ENCODE measurements around the gene ADAMTS19. TPM values are rescaled to one million over a fixed set of nuclear protein-coding genes. Genes with fewer than 3 reads are reported as not detected.
A peak's percentile ranks its signal among the peaks of the same experiment; 100 is the strongest.
"Not testable (repeated sequence)": the region's sequence is repeated elsewhere in the genome, so short reads cannot be mapped to it uniquely, and the experiment has no call there.

ADAMTS19 gene
- total RNA-seq, 2 experiments from 2014 or later = not detected

- H3K4me1 Mint-ChIP-seq; DNase-seq; H3K27ac Mint-ChIP-seq; POLR2A ChIA-PET; H3K4me3 Mint-ChIP-seq; H3K27me3 Mint-ChIP-seq; H3K9me3 Mint-ChIP-seq; H3K36me3 Mint-ChIP-seq (ENCODE audit: low read depth): not testable (repeated sequence)
- CTCF ChIA-PET = interaction anchor here (1.4 kb wide), 1 partner anchor 27 kb away, joined by 3 read pairs; no protein-coding TSS in a partner anchor
These were observed 177.4 kb downstream of the ADAMTS19 start for GRCh38 chr5:129637501-129637900.

GRCh38 chr5:129639331-129639730, 179.2 kb downstream of the ADAMTS19 start:
- H3K9me3 Mint-ChIP-seq = no peaks in the 10 kb centered on the region
- no peaks in the 10 kb centered on the region for H3K27me3 Mint-ChIP-seq
- no peaks in the 10 kb centered on the region for H3K36me3 Mint-ChIP-seq (ENCODE audit: low read depth)
- no peak for DNase-seq
- H3K4me1 Mint-ChIP-seq = no peaks in the 10 kb centered on the region
- H3K4me3 Mint-ChIP-seq = no peak overlapping the region
- no peak overlapping the region for H3K27ac Mint-ChIP-seq
- CTCF ChIA-PET = no interaction called here
- POLR2A ChIA-PET = no interaction called here

- Mint-ChIP-seq H3K4me3 (no peak overlapping the region), H3K4me1 (no peaks in the 10 kb centered on the region), H3K36me3 (ENCODE audit: low read depth) (no peaks in the 10 kb centered on the region), H3K27me3 (no peaks in the 10 kb centered on the region), H3K27ac (no peak overlapping the region), H3K9me3 (no peaks in the 10 kb centered on the region)
- ChIA-PET POLR2A (no interaction called here), CTCF (no interaction called here)
- no peak for DNase-seq
These were observed 192.4 kb downstream of the ADAMTS19 start for GRCh38 chr5:129652349-129653056.

GRCh38 chr5:129653057-129653375, 192.9 kb downstream of the ADAMTS19 start:
- Mint-ChIP-seq H3K4me3 (no peak overlapping the region), H3K36me3 (ENCODE audit: low read depth) (no peaks in the 10 kb centered on the region), H3K9me3 (no peaks in the 10 kb centered on the region), H3K27me3 (no peaks in the 10 kb centered on the region), H3K27ac (no peak overlapping the region), H3K4me1 (no peaks in the 10 kb centered on the region)
- no peak for DNase-seq
- ChIA-PET CTCF (no interaction called here), POLR2A (no interaction called here)

GRCh38 chr5:129653442-129653841, 193.3 kb downstream of the ADAMTS19 start:
- Mint-ChIP-seq H3K9me3 (no peaks in the 10 kb centered on the region), H3K36me3 (ENCODE audit: low read depth) (no peaks in the 10 kb centered on the region), H3K27ac (no peak overlapping the region), H3K27me3 (no peaks in the 10 kb centered on the region), H3K4me1 (no peaks in the 10 kb centered on the region), H3K4me3 (no peak overlapping the region)
- CTCF ChIA-PET = no interaction called here
- no peak for DNase-seq
- POLR2A ChIA-PET = no interaction called here

- Mint-ChIP-seq H3K4me3 (no peak overlapping the region), H3K4me1 (no peaks in the 10 kb centered on the region), H3K36me3 (ENCODE audit: low read depth) (no peaks in the 10 kb centered on the region)
These were observed 196.9 kb downstream of the ADAMTS19 start for GRCh38 chr5:129656952-129657351.

GRCh38 chr5:129658801-129659200, 198.7 kb downstream of the ADAMTS19 start:
- POLR2A ChIA-PET = no interaction called here
- Mint-ChIP-seq H3K4me3 (no peak overlapping the region), H3K27me3 (no peaks in the 10 kb centered on the region), H3K27ac (no peak overlapping the region), H3K9me3 (no peaks in the 10 kb centered on the region), H3K36me3 (ENCODE audit: low read depth) (no peaks in the 10 kb centered on the region), H3K4me1 (no peaks in the 10 kb centered on the region)
- CTCF ChIA-PET = no interaction called here
- no peak for DNase-seq

More at GRCh38 chr5:129656952-129657351, 196.9 kb downstream of the ADAMTS19 start:
- Mint-ChIP-seq H3K9me3 (no peaks in the 10 kb centered on the region), H3K27ac (no peak overlapping the region), H3K27me3 (no peaks in the 10 kb centered on the region)
- CTCF ChIA-PET = no interaction called here
- POLR2A ChIA-PET = no interaction called here
- DNase-seq = no peak

- CTCF ChIA-PET = interaction anchor here (1.4 kb wide), 1 partner anchor 13 kb away, joined by 3 read pairs; no protein-coding TSS in a partner anchor
- Mint-ChIP-seq H3K36me3 (ENCODE audit: low read depth) (no peaks in the 10 kb centered on the region), H3K27me3 (no peaks in the 10 kb centered on the region), H3K4me3 (no peak overlapping the region), H3K9me3 (no peaks in the 10 kb centered on the region), H3K27ac (no peak overlapping the region), H3K4me1 (no peaks in the 10 kb centered on the region)
- POLR2A ChIA-PET = no interaction called here
- no peak for DNase-seq
These were observed 201.4 kb downstream of the ADAMTS19 start for GRCh38 chr5:129661366-129662035.

GRCh38 chr5:129664336-129664937, 204.3 kb downstream of the ADAMTS19 start:
- Mint-ChIP-seq H3K36me3 (ENCODE audit: low read depth) (no peaks in the 10 kb centered on the region), H3K27me3 (no peaks in the 10 kb centered on the region)
- DNase-seq = peak; percentile 38

GRCh38 chr5:129670957-129671500, 210.9 kb downstream of the ADAMTS19 start:
- Mint-ChIP-seq H3K27me3 (no peaks in the 10 kb centered on the region), H3K4me1 (no peaks in the 10 kb centered on the region), H3K4me3 (no peak overlapping the region), H3K27ac (no peak overlapping the region), H3K36me3 (ENCODE audit: low read depth) (no peaks in the 10 kb centered on the region), H3K9me3 (no peaks in the 10 kb centered on the region)
- CTCF ChIA-PET = no interaction called here
- POLR2A ChIA-PET = no interaction called here
- no peak for DNase-seq

More at GRCh38 chr5:129664336-129664937, 204.3 kb downstream of the ADAMTS19 start:
- POLR2A ChIA-PET = no interaction called here
- H3K27ac Mint-ChIP-seq = no peak overlapping the region
- no peaks in the 10 kb centered on the region for H3K9me3 Mint-ChIP-seq
- CTCF ChIA-PET = interaction anchor here (0.6 to 1.5 kb wide), 7 partner anchors 10 to 401 kb away, joined by 3 to 7 read pairs (median 3); no protein-coding TSS in a partner anchor
- no peak overlapping the region for H3K4me3 Mint-ChIP-seq
- no peaks in the 10 kb centered on the region for H3K4me1 Mint-ChIP-seq

- no peak overlapping the region for H3K4me3 Mint-ChIP-seq
- ChIA-PET POLR2A (no interaction called here), CTCF (no interaction called here)
- DNase-seq = no peak
- H3K27me3 Mint-ChIP-seq = no peaks in the 10 kb centered on the region
- H3K36me3 Mint-ChIP-seq (ENCODE audit: low read depth) = no peaks in the 10 kb centered on the region
- H3K9me3 Mint-ChIP-seq = no peaks in the 10 kb centered on the region
- no peak overlapping the region for H3K27ac Mint-ChIP-seq
- H3K4me1 Mint-ChIP-seq = no peaks in the 10 kb centered on the region
These were observed 211.9 kb downstream of the ADAMTS19 start for GRCh38 chr5:129672006-129672405.

- H3K27me3 Mint-ChIP-seq = no peaks in the 10 kb centered on the region
- no peaks in the 10 kb centered on the region for H3K4me1 Mint-ChIP-seq
- H3K4me3 Mint-ChIP-seq = no peak overlapping the region
- no peak for DNase-seq
- no peaks in the 10 kb centered on the region for H3K36me3 Mint-ChIP-seq (ENCODE audit: low read depth)
- POLR2A ChIA-PET = no interaction called here
- H3K27ac Mint-ChIP-seq = no peak overlapping the region
- H3K9me3 Mint-ChIP-seq = no peaks in the 10 kb centered on the region
- CTCF ChIA-PET = interaction anchor here (1.4 kb wide), 1 partner anchor 15 kb away, joined by 4 read pairs; no protein-coding TSS in a partner anchor
These were observed 219.6 kb downstream of the ADAMTS19 start for GRCh38 chr5:129679671-129680070.

- Mint-ChIP-seq H3K36me3 (ENCODE audit: low read depth) (no peaks in the 10 kb centered on the region), H3K27ac (no peak overlapping the region), H3K4me3 (no peak overlapping the region), H3K9me3 (no peaks in the 10 kb centered on the region), H3K4me1 (no peaks in the 10 kb centered on the region), H3K27me3 (no peaks in the 10 kb centered on the region)
- DNase-seq = no peak
- POLR2A ChIA-PET = no interaction called here
- CTCF ChIA-PET = no interaction called here
These were observed 227.8 kb downstream of the ADAMTS19 start for GRCh38 chr5:129687941-129688340.

Measured in activated CD4-positive, alpha-beta memory T cell treated with anti-CD3 and anti-CD28 coated beads, Interleukin-2, amount 10 ng/mL, durations not matched to agents 7 days and 5 days (primary cell).